Melanocyte of skin (primary cell): ENCODE results near the gene ANO4. TPM values are rescaled to one million over a fixed set of nuclear protein-coding genes. Genes with fewer than 3 reads are reported as not detected.

Experiments
- total RNA-seq, 2 donors: library from RNA; depleted of rRNA; stranded (reverse); fragments of >200 nt; gene quantifications; 2 replicates each; pipeline ENCODE4 v1.2.3, GENCODE V29; 2012

The ANO4 gene
- total RNA-seq: 1 to 10 TPM; 1.0 to 1.7 TPM

DNA sequence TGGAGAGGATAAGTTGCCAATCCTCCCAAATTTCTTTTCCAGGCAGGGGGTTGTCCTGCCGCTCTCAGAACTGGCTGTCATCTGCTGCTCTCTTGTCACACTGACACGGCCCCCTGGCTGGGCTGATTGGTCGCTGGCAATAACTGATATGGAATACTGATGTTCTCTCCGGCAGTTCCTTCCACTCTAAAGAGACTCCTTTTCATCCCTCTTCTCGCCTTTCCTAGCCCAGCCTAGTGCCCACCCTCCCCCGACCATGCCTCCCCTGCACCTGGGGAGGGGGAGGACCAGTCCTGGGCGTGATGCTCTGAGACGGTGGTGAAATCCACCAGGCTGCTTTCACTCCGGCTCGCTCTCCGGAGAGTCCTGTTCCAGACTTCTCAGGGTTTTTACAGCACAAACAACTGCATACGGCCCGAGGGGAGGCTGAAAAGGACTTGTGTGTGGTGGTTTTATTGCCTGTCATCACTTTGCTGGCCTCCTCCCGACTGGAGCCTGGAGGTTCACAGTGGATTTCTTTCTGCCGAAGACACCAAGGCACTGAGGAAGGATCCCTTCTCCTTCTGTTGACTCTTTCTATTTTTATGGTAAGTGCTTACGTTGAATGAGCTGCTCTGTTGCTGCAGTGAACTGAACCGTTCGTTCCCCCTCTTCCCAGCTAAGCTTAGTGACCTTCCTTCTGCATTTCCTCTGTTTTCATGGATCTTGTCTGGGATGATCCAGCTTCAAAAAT lies at the start of gene ANO4:
TSS of gene ANO4 (plus strand) at position 336 of the 733 bp plus-strand sequence. CDS start 107,010 bp downstream, outside the sequence.

Other genes starting within 250 kb of the ANO4 start
- gene GAS2L3, start 221.1 kb upstream of the ANO4 start, total RNA-seq: 100 to 1,000 TPM in 1 of 2 donors, 10 to 100 TPM in 1; 97.2 to 137 TPM